GM06990 (cell line): Measurements from ENCODE around the gene KRT73.

Experiments
- DNase-seq: peaks from one replicate; pipeline ENCODE4 v3.0.0-alpha.2; 2011; ENCODE audit not compliant: insufficient read length; ENCODE audit errors: extremely low read depth
- H3K27me3 ChIP-seq: replicated peaks from 2 replicates; pipeline ENCODE4 v1.6.0; 2011; ENCODE audit warnings: low read length; ENCODE audit not compliant: control insufficient read depth, insufficient read depth
- H3K36me3 ChIP-seq: 2 replicates; pipeline ENCODE4 v1.5.1; 2011; ENCODE audit warnings: low read length; ENCODE audit not compliant: control insufficient read depth, insufficient read depth
- H3K4me3 ChIP-seq: replicated peaks from 2 replicates; pipeline ENCODE4 v1.5.1; 2011; ENCODE audit warnings: low read depth, mild to moderate bottlenecking, control low read depth, low read length
- TF ChIP-seq, protein P1 (sequence below): IDR thresholded peaks from 2 replicates; pipeline ENCODE4 v1.5.1; 2011; ENCODE audit warnings: low read length, control low read depth, mild to moderate bottlenecking, inconsistent platforms; ENCODE audit not compliant: insufficient read depth, poor library complexity, severe bottlenecking

The KRT73 gene

DNA sequence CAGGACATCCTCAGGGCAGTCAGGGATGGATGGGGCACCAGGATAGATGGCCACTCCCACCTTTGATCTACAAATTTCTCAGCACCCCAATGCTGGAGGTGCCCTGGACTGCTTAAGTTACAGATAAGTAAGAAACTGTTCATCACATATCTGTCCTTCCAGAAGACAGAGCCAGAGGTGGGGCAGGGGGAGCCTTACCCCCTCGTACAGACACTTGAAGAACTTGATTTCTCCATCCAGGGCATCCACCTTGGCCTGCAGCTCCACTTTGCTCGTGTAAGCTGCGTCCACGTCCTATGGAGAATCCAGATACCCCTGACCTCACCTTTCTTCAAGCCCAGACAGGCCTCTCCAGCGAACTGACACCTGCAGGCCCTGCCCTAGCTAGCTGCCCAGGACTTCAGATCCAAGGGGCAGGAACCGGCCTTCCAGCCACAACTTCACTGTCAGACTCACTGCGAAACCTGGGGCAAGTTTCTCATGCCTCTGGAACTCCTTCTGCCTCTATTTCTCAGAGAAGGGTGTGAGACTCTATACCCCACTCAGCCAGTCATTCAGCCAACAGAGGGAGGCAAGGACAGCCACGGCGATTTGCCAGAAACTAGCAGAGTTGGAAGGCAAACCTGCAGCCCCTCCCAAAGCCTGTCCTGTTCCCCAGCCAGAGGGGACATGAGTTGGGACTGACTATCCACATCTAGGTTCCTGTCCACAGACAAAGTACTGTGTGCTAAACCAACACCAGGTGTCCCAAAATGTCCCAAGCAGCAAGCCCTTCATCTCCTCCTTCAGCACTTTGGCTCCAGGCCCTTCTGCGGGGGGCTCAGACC, 3.8 kb downstream of the KRT73 start:
- Histone ChIP-seq H3K4me3 (no peak overlapping the region), H3K27me3 (peaks cover 3% of the 10 kb centered on the region), H3K36me3 (no peaks in the 10 kb centered on the region)
- DNase-seq = no peak
- TF ChIP-seq, protein P1, sequence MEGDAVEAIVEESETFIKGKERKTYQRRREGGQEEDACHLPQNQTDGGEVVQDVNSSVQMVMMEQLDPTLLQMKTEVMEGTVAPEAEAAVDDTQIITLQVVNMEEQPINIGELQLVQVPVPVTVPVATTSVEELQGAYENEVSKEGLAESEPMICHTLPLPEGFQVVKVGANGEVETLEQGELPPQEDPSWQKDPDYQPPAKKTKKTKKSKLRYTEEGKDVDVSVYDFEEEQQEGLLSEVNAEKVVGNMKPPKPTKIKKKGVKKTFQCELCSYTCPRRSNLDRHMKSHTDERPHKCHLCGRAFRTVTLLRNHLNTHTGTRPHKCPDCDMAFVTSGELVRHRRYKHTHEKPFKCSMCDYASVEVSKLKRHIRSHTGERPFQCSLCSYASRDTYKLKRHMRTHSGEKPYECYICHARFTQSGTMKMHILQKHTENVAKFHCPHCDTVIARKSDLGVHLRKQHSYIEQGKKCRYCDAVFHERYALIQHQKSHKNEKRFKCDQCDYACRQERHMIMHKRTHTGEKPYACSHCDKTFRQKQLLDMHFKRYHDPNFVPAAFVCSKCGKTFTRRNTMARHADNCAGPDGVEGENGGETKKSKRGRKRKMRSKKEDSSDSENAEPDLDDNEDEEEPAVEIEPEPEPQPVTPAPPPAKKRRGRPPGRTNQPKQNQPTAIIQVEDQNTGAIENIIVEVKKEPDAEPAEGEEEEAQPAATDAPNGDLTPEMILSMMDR = no peak

DNA sequence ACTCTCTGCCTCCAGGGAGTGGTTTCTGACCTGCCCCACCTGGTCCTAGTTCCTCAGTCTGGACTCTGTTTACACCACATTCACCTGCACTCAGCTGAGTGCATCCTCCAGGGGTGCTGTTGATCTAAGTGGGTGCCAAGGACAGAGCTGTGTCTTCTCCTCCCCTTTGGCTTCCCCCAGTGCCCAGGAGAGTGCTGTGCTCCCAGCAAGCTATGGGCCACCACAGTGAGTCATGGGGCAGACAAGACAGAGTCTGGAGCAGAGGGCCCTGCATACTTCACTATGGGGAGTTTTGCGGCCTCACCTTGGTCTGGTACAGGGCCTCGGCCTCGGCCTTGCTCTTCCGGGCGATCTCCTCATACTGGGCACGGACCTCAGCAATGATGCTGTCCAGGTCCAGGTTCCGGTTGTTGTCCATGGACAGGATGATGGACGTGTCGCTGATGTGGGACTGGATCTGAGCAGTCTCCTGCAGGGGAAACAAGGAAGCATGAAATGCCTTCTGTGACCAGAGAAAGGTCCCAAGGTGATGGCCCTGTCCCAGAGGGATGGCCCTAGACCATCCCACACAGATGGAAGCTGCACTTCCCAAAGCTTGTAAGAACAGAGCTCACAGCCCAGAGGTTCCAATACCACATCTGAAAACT, 4.9 kb downstream of the KRT73 start:
- TF ChIP-seq, protein P1 = no peak
- Histone ChIP-seq H3K27me3 (peaks cover 3% of the 10 kb centered on the region), H3K36me3 (no peaks in the 10 kb centered on the region), H3K4me3 (no peak overlapping the region)
- no peak for DNase-seq

GRCh38 chr12:52612431-52613383, 5.7 kb downstream of the KRT73 start:
- DNase-seq = no peak
- Histone ChIP-seq H3K27me3 (peaks cover 3% of the 10 kb centered on the region), H3K4me3 (no peak overlapping the region), H3K36me3 (no peaks in the 10 kb centered on the region)
- TF ChIP-seq, protein P1 = no peak

DNA sequence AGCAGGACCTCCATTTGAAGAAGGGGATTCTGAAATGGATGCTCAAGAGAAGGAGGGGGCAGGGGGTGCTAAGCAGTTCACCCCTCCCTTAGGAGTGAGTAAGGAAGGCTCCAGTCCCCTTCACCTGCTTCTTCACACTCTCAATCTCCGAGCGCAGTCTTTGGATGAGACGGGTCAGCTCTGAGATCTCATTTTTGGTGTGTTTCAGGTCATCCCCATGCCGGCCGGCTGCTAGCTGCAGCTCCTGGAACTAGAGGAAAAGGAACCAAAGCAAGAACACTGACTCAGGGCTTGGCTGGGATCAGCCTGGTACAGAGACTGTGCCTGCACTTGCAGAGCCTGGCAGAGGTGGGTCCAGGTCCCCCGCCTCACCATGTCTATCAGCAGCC, 7.3 kb downstream of the KRT73 start:
- DNase-seq = no peak
- peaks cover 1% of the 10 kb centered on the region for H3K27me3 ChIP-seq
- H3K36me3 ChIP-seq = no peaks in the 10 kb centered on the region
- TF ChIP-seq, protein P1 = no peak
- no peak overlapping the region for H3K4me3 ChIP-seq

GRCh38 chr12:52608826-52609630, 9.3 kb downstream of the KRT73 start:
- no peak overlapping the region for H3K4me3 ChIP-seq
- TF ChIP-seq, protein P1 = no peak
- DNase-seq = no peak
- no peaks in the 10 kb centered on the region for H3K36me3 ChIP-seq
- peaks cover 1% of the 10 kb centered on the region for H3K27me3 ChIP-seq
